ENCODE data around the gene CPT1B. TPM values are rescaled to one million over a fixed set of nuclear protein-coding genes. Genes with fewer than 3 reads are reported as not detected.

Gene CPT1B
- total RNA-seq, 1 donor from 2014 or later = 94.5 TPM

DNA sequence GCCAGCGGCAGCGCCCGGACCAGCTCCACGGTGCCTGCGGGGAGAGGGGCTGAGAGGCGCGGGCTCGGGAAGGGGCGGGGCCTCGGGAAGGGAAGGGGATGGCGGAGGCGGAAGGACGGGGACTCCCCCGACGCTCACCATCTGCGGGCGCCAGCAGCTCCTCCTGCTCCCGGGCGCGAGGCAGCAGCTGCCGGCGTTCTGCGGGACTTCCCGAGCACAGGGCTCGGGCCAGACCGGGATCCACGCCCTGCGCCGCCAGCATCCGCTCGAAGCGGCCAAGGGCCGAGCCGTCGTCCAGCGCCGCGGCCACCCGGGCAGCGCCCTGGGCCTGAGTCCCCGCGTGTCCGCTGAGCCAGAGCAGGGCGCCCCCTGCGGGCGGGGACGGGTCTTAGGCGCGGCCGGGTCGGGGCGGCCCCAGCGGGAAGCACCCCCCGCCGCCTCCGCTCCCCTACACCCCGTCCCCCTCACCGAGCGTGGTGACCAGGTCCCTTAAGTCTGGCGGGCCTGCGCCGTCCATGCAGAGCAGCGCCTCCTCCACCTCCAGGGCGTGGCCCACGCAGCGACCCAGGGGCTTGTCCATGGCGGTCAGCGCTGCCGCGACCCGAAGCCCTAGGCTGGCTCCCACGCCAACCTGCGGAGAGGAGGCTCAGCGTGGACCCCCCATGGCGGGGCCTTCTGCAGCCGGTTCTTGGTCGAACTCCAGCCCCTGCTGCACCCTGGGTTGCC lies 52.0 kb downstream of the CPT1B start:
- peaks cover 6% of the 10 kb centered on the region for H3K4me1 Mint-ChIP-seq (ENCODE audit: unreplicated experiment)
- H3K36me3 Mint-ChIP-seq = peaks cover 4% of the 10 kb centered on the region
- peaks cover 28% of the 10 kb centered on the region for H3K27me3 Mint-ChIP-seq
- DNase-seq (ENCODE audit: extremely low spot score, unreplicated experiment) = no peak
- peak overlapping the region; percentile 46 for H3K27ac Mint-ChIP-seq
- H3K9me3 Mint-ChIP-seq = no peaks in the 10 kb centered on the region
- peak overlapping the region; percentile 74 for H3K4me3 Mint-ChIP-seq
- TF ChIP-seq, protein P1, sequence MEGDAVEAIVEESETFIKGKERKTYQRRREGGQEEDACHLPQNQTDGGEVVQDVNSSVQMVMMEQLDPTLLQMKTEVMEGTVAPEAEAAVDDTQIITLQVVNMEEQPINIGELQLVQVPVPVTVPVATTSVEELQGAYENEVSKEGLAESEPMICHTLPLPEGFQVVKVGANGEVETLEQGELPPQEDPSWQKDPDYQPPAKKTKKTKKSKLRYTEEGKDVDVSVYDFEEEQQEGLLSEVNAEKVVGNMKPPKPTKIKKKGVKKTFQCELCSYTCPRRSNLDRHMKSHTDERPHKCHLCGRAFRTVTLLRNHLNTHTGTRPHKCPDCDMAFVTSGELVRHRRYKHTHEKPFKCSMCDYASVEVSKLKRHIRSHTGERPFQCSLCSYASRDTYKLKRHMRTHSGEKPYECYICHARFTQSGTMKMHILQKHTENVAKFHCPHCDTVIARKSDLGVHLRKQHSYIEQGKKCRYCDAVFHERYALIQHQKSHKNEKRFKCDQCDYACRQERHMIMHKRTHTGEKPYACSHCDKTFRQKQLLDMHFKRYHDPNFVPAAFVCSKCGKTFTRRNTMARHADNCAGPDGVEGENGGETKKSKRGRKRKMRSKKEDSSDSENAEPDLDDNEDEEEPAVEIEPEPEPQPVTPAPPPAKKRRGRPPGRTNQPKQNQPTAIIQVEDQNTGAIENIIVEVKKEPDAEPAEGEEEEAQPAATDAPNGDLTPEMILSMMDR (conservative IDR thresholded peaks at IDR 0.05) = peak; percentile 78

DNA sequence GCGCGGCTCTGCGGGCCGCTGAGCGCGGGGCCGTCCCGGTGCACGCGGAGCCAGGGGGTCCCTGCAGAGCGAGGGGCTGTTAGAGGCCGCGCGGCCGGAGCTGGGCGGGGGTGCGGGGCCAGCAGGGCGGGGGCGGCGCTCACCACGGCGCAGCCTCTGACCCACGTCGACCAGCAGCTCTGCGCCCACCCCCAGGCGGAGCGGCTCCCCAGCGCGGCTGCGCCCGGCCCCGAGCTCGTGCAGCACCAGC lies 52.4 kb downstream of the CPT1B start:
- TF ChIP-seq, protein P1 (conservative IDR thresholded peaks at IDR 0.05) = no peak
- H3K9me3 Mint-ChIP-seq = no peaks in the 10 kb centered on the region
- peaks cover 4% of the 10 kb centered on the region for H3K36me3 Mint-ChIP-seq

DNA sequence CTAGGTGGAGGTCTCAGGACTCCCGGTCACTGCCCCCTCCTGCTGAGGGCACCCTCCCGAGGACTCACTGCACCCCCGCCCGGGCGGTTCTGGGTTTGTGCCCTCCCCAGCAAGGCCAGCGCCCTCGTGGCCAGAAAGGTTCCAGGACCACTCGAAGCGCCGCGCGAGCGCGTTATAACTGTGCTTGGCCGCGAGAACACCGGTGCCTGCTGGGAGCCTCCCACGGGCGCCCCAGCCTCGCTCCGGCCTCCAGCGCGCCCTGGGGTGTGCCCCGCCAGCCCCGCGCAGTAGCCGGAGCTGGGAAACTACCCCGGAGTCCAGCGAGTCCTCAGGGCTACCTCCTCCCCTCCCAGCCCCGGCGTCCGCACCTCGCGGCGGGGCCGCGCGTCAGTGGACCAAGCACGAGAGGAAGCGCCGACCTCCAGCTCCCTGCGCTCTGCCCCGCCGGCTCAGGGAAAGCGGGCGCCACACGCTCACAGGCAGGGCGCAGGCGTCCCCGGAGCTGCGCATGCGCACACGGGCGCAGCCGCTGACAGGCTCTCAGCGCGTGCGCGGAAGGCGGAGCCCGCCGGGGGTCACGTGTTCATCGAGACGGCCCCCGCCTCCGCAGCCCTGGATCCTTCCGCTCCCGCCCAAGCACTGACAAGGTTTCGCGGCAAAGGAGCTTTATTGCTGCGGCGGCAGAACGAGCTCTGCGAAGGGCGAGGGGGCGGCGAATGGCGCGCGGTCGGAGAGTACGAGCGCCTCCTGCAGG lies 52.9 kb downstream of the CPT1B start, which contains the start of gene SCO2:
Gene SCO2, minus strand, starts transcription at position 495 of the 754 bp plus-strand sequence. CDS start 1,187 bp downstream, outside the sequence.
- H3K9me3 Mint-ChIP-seq = no peaks in the 10 kb centered on the region
- H3K27ac Mint-ChIP-seq = peak within 1 kb of the TSS; percentile 99
- peak within 1 kb of the TSS; percentile 97 for H3K4me3 Mint-ChIP-seq

More for the DNA sequence above, 52.4 kb downstream of the CPT1B start:
- peaks cover 6% of the 10 kb centered on the region for H3K4me1 Mint-ChIP-seq (ENCODE audit: unreplicated experiment)
- H3K27me3 Mint-ChIP-seq = peaks cover 23% of the 10 kb centered on the region
- H3K4me3 Mint-ChIP-seq = peak overlapping the region; percentile 81
- DNase-seq (ENCODE audit: extremely low spot score, unreplicated experiment) = no peak
- H3K27ac Mint-ChIP-seq = no peak overlapping the region

DNA sequence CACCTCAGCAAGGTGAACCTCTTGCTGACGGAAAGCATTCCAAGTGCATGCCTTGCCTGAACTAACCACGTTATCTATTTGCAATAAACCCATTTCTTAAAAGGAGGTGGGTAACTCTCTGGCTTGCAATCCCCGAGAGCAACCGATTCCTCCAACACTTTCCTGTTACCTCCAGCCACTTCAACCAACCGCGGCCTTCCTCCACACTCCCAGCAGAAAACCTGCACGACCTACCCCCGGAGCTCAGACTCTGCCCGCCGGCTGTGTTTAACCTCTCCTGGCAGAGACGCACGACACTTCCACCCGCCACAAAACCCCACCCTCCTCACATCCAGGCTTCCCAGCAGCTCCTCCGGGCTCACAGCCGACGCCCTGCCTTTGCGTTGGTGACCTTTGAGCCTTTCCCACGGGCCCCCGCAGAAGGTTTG lies 53.5 kb downstream of the CPT1B start:
- Mint-ChIP-seq H3K27ac (peak overlapping the region; percentile 99), H3K9me3 (no peaks in the 10 kb centered on the region), H3K36me3 (peaks cover 6% of the 10 kb centered on the region), H3K4me3 (peak overlapping the region; percentile 97), H3K4me1 (ENCODE audit: unreplicated experiment) (peaks cover 6% of the 10 kb centered on the region), H3K27me3 (peaks cover 20% of the 10 kb centered on the region)
- no peak for DNase-seq (ENCODE audit: extremely low spot score, unreplicated experiment)
- TF ChIP-seq, protein P1 (conservative IDR thresholded peaks at IDR 0.05) = no peak

More for the DNA sequence above, 52.9 kb downstream of the CPT1B start, which contains the start of gene SCO2:
- DNase-seq (ENCODE audit: extremely low spot score, unreplicated experiment) = peak; percentile 99
- TF ChIP-seq, protein P1 (conservative IDR thresholded peaks at IDR 0.05) = peak; percentile 70
- peaks cover 20% of the 10 kb centered on the region for H3K27me3 Mint-ChIP-seq
- H3K36me3 Mint-ChIP-seq = peaks cover 4% of the 10 kb centered on the region
- peaks cover 6% of the 10 kb centered on the region for H3K4me1 Mint-ChIP-seq (ENCODE audit: unreplicated experiment)

DNA sequence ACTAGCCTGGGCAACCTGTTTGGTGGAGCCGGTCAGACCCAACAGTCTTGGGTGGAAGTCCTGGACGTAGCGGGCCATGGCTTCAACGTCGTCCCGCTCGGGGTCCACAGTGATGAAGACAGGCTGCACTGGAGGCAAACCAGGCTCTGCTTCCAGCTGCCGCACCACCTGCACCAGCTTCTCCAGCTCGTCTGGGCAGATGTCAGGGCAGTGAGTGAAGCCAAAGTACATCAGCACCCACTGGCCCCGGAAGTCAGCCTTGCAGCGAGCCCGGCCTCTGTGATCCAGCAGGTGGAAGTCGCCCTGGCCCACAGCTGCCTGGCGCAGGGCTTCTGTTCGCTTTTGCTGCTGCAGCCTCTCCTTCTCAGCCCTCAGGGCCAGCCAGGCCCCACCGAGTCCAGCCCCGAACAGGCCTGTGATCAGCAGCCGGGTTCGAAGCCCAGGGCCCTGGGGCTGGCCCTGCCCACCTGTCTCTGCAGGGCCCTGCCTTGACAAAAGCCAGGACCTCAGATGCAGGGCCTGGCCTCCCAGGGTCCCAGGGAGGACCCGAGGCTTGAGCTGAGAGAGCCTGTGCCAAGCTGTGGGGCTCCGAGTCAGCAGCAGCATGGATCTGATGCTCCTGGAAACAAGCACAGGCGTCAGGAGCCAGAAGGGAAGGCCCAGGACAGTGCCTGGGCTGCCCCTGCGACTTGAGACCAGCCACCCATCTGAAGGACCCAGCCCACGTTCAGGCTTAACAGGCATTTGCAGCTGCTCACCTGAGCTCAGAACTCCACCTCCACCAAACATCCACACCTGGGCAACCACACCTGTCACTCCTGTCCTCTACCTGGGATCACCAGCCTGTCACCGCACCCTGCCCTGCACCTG lies 54.2 kb downstream of the CPT1B start:
- peaks cover 6% of the 10 kb centered on the region for H3K4me1 Mint-ChIP-seq (ENCODE audit: unreplicated experiment)
- H3K36me3 Mint-ChIP-seq = peaks cover 8% of the 10 kb centered on the region
- TF ChIP-seq, protein P1 (conservative IDR thresholded peaks at IDR 0.05) = no peak
- H3K9me3 Mint-ChIP-seq = no peaks in the 10 kb centered on the region
- H3K4me3 Mint-ChIP-seq = peak overlapping the region; percentile 97
- peak overlapping the region; percentile 99 for H3K27ac Mint-ChIP-seq
- H3K27me3 Mint-ChIP-seq = peaks cover 19% of the 10 kb centered on the region
- DNase-seq (ENCODE audit: extremely low spot score, unreplicated experiment) = no peak
